GM12801 (cell line): ENCODE measurements around the gene RNPS1.

Source experiments
- TF ChIP-seq, protein P1 (sequence below): IDR thresholded peaks from one replicate; pipeline ENCODE4 v1.5.1; 2011; ENCODE audit warnings: control low read depth; ENCODE audit not compliant: insufficient read length; ENCODE audit errors: extremely low read depth

The RNPS1 gene

DNA sequence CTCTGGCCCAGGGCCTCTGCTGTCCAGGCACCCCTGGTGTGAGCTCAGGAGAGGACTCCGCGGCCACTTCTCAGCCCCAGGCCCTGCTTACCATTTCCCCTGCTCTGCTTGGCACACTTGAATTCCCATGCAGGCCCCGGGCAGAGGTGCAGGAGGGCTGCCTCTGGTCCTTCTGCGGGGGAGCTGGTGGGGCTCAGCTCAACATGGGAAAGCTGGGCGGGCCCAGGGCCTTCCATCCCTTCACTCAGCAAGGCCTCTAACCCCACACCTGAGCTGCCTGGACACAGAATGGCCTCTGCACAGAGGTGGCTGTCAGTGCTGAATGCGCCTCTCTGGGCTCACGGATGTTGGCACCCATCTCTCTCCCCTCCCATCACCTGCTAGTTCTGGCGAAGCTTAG lies 12.5 kb upstream of the RNPS1 start:
- TF ChIP-seq, protein P1, sequence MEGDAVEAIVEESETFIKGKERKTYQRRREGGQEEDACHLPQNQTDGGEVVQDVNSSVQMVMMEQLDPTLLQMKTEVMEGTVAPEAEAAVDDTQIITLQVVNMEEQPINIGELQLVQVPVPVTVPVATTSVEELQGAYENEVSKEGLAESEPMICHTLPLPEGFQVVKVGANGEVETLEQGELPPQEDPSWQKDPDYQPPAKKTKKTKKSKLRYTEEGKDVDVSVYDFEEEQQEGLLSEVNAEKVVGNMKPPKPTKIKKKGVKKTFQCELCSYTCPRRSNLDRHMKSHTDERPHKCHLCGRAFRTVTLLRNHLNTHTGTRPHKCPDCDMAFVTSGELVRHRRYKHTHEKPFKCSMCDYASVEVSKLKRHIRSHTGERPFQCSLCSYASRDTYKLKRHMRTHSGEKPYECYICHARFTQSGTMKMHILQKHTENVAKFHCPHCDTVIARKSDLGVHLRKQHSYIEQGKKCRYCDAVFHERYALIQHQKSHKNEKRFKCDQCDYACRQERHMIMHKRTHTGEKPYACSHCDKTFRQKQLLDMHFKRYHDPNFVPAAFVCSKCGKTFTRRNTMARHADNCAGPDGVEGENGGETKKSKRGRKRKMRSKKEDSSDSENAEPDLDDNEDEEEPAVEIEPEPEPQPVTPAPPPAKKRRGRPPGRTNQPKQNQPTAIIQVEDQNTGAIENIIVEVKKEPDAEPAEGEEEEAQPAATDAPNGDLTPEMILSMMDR, result no peak

DNA sequence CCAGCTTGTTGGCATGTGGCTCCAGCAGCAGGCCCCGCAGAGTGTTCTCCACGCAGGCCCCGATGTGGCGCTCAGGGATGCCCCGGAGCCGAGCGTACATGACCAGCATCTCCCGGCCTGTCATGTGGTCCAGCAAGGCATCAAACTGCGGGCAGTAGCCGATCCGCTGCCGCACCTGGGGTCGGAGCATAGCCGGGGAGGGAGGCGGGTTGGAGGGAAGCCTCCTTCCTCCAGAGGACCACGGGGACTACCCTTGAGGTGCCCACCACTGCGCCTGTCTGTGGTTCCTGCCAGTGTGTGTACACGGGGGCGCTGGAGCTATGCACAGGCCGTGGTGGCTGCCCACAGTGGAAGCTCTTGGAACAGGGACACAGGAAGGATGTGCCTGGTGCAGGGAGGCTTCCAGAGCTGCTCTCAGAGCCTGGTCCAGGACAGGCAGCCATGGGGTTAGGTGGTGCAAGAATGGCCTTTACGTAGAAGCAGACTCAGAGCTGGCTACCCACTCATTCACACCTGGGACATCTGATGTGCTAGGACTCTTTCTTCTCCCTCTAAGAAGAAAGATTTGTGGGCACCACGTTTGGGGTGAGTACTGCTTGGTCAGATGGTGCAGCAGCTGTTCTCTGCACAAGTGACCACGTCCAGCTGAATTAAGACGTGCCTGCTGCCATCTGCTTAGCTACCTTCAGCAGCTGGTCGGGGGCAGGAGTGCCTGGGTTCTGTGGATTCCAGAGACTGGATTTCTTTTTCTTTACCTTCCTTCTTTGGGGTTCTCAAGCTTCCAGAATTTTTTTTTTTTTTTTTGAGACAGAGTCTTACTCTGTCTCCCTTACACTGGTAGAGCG lies 11.3 kb upstream of the RNPS1 start:
- TF ChIP-seq, protein P1, result no peak

DNA sequence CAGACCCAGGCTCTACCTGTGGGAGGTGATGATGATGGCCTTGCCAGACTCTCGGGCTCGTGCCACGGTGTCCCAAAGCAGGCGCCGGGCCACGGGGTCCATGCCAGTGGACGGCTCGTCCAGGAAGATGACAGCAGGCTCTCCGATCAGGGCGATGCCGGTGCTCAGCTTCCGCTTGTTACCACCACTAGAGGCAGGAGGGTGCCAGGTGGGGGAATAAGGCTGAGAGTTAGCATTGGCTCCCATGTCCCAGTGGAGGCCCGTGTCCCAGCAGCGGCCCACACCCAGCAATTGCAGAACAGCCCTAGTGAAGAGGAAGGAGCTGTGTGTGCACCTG lies 10.3 kb upstream of the RNPS1 start:
- TF ChIP-seq, protein P1, result no peak

DNA sequence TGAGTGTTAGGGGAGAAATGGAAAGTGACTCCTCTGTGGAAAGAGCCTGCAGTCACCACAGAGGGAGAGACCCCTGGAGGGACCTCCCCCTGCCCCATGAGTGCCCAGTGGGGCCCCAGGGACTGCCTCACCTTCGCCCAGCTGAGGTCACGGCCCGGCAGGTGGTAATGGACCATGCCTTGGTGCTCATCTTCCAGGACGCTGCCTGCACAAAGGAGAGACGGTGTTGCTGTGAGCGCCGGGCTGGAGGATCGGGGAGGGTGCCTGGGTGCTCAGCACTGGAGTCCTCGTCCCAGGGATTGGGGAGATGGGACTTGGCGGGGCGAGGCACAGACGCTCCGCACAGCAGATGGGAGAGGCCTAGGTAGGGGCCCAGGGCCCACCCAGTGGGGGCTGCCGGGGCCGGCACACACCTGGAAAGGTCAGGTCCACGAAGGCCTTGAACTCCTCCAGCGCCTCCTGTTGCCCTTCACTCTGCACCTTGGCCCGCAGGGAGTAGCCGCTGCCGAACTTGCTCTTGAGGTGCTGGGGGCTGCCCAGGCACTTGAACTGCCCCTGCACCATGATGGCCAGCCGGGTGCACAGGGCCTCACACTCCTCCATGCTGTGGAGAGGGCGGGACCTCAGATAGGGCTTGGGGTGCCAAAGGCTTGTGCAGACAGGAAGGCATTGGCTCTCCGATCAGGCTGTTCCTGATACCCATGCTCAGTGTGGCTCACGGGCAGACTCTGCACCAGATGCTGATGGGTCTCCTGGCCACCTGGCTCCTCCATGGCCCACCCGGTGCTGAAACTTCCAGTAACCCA lies 9.7 kb upstream of the RNPS1 start:
- TF ChIP-seq, protein P1, result no peak

DNA sequence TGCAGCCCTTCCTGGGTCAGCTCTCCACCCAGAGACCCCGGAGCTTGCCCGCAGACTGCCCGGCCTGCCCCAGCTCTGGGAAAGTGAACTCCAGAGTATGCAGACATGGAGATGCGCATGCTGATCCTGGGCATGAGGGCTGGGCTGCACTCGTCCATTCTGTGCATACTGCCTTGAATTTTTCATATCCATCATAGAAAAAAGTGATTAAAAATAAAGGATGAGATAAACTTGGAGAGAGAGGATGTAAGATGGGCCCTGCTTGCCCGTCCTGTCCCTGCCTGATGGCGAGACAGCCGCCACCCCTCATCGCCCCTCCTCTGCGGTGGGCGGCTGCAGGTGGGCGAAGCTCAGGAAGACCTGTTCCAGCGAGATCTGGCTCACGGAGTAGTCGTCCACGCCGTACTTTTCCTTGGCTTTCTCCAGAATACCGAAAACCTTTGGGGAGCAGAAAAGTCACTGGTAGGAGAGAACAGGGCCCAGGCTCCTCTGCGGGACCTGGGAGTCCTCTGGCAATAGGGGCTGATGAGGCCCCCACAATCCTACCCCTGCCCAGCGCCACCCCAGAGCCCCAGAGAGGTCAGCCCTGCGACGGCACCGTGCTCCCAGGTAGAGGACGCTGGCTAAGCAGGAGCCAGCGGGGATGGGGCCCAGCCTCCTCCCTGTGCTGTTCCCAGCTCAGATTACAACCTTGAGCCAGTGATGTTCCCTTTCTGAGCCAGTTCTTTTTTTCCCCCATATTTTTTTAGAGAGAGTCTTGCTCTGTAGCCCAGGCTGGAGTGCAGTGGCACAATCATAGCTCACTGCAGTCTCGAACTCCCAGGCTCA lies 8.7 kb upstream of the RNPS1 start:
- TF ChIP-seq, protein P1, result no peak

DNA sequence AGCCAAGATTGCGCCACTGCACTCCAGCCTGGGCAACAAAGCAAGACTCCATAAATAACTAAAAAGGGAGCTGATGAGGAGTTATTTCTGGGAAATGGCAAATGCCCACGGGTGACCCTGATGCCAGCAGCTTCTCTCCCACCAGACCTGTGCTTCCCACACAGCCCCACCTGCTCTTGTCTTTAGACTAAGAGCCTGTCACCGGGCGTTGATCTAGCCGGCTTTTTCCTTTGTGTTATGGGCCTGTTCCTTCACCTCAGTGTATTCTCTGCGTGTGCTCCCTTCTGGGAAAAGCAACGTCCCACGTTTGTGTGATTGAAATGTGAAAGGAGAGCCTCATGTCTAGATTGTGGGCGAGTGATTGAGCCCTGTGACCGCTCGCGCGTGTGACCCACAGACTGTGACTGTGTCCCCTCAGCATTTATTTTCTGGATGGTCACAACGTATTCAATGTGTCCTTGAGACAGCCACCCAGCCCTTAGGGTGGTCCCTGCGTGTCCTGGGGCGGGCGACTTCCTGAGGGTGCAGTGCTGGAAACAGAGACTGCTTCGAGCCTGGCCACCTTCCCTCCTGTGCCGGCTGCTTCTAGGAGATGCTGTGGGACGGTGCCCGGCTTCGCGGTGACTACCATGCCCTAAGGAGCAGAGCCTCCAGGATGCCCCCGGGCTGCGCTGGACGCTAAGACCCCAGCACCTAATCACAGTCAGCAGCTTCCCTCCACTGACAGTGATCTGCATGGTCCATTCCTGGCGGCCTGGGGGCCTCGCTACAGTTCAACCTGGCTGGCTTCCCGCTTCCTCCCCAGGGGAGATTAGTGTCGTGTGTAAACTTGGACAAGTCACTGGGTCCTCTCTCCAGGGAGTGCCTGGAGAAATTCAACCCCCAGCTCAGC lies 7.8 kb upstream of the RNPS1 start:
- TF ChIP-seq, protein P1, result no peak
